HG03575 (cell line): ENCODE measurements around the gene KCNK4.
"Not testable (repeated sequence)": the region's sequence is repeated elsewhere in the genome, so short reads cannot be mapped to it uniquely, and the experiment has no call there.

Experiments used
- ATAC-seq: cut with Tn5 transposase; IDR thresholded peaks from one replicate; pipeline ENCODE4 v1.9.1; 2021; ENCODE audit not compliant: unreplicated experiment, insufficient number of reproducible peaks, low FRiP score; ENCODE audit errors: extremely low read depth

The KCNK4 gene

GRCh38 chr11:64291262-64291751, at the start of gene KCNK4:
TSS of gene KCNK4 (plus strand) at chr11:64291302. CDS start at chr11:64293019, 1,717 bp downstream.
- ATAC-seq: no peak

DNA sequence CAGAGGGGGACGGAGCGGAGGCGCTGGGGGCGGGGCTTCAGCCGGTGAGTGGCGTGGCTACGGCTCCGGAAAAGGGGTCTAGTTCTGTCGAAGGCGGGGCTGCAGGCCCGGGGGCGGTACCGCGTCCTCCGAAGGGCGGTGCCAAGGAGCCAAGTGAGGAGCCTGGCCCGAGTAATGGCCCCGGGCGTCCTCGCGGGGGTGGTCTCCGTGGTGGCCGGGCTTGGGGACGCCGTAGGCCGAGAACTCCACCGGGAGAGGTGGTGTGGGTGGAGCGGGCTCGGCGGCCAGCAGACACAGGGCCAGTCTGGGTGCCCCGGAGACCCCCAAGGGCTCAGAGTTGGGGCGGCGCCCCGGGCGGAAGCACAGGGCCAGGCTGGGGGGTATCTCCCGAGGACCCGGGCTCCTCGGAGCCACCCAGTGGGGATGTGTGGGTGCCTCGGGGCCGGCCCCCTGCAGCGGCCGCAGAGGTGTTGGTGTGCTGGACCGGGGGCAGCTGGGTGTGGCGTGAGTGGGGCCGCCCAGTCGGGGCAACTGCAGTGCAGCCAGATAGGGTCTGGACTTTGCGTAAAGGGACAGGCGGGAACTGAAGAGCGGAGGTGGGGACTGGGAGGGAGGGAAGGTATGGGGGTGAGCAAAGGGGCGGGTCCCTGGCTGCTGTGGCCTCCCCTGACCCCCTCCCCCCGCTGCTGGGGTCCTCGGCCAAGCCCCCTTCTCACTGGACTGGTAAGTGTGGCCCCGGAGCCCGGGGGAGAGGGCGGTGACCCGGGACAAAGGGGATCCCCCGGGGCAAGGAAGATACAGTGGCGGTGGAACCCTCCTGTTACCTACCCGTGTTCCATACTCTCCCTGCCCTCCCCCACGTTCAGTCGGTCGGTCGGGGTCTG, 49.4 kb upstream of the KCNK4 start:
- no peak for ATAC-seq

DNA sequence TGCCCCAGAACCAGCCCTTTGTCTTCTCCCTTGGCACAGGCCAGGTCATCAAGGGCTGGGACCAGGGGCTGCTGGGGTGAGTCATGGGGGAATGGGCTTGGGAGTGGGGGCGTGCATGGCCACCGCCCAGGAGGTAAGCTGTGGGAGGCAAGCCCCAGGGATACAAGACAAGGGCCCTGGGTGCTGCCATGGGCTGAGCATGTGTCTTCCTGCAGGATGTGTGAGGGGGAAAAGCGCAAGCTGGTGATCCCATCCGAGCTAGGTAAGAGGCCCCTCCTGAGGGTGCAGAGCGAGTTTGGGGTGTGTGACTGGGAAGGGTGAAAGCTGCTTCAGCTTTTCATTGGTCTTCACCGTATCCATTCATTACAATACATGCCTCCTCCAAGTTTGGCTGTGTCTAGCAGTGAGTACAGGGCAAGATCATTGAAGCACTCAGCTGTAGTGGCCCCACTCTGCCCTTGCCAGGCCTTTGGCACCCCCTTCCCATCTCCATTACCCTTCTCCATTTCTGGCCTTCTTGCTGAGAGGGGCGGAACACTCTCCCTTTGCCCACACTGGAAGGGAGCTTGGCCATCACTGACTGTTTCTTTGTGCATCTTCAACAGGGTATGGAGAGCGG, 47.8 kb upstream of the KCNK4 start:
- no peak for ATAC-seq

- ATAC-seq: no peak
Observed at GRCh38 chr11:64244107-64244506, 47.0 kb upstream of the KCNK4 start.

GRCh38 chr11:64244966-64245365, 46.1 kb upstream of the KCNK4 start:
- no peak for ATAC-seq

DNA sequence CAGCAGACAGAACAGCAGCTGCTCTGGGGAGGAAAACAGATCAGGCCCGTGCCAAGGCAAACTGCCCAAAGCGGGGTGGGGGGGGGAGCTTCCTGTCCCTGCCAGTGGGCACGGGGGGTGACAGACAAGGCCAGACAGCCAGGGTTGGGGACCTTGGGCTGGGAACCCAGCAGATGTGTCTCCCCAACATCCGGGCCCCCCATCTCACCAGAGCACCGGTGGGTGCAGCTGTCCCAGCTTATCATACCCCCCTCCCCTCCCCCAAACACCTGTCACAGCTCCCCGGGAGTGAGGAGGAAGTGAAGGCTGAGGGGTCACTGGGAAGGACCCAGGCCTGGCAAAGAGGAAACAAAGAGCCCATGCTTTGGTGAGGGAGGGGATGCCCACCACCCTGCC, 45.7 kb upstream of the KCNK4 start:
- ATAC-seq: no peak

DNA sequence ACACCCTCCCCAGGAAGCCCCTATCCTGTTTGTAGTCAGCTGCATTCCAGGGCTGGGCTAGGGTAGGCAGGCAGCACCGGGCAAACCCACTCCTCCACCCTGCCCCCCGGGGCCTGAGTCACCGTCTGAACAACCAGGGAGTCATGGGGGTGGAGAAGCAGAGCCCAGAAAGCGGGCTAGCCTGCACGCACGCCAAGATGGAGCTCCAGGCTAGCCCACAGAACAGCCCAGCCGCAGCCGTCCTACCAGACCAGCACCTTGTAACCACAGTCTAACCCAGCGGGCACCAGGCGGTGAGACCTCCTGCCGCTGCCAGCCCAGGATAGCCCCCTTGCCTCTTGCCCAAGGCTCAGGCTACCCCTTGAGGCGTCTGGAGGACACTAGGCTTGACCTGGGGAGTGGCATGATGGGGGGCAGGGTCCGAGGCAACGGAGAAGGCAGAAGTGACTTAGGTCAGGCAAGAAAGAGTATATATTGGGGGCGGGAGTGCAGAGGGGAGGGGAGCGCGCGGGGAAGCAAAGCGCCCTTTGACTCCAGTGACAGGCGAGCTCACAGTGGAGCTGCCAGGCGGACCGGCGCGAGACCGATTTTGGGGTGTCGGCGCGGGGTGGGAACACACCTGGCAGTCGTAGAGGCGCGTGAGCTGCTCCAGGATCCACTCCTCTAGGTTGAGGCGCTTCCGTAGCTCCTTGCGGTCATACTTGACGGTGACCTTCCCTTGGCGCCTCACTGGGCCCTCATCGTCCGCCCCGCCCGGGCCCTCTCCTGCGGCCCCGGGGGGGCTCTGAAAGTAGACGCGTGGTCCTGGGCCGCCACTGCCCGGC, 45.1 kb upstream of the KCNK4 start:
- ATAC-seq: no peak

DNA sequence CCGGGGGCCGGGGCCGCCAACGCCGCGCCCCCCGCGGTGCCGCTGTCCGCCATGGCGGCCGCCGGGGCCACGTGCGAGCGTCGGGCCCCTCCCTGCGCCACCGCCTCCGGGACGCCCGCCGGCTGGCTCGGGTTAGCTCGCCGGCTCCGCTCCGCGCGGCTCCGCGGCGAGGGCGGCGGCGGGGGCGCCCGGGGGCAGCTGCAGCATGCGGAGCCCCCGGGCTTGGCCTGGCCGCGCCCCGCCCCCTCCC, 44.6 kb upstream of the KCNK4 start:
- not testable (repeated sequence) for ATAC-seq

DNA sequence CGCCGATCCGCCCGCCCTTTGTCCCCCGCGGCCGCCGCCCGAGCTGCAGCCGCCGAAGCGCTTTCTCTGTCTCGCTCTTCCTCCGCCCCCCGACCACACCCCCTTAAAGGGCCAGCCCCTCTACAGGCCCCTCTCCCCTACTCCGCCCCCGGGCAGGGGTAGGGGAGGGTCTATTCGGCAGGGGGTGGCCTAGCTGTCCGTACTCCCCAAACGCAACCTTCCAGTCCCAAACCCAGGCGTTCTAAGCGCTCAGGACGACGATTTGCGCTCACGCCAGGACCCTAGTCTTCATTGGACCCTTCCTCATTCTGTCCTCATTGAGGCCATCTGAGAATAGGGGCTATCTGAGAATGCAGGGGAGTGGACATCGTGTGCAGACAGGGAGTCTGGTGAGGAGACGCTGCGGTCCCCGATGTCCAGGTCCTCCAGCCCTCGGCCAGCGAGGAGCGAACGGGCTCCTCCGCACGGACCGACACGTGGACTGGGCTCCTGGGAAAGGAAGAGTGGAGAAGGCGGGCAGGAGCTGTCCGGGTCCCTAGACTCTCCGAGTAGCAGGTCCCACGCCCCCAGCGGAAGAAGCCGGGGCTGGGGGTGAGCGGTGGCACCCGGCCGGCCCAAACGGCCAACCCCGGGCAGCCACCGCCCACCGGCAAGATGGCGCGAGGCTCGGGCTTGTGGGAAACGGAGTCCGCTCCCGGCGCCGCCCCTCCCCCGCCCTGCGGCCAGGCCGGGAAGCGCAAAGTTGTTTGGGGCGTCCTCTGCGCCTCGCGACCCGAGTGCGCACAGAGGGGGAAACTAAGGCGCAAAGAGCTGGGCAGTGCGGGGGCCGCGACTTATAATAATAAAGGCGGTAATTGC, 44.0 kb upstream of the KCNK4 start, which contains the start of gene PPP1R14B:
PPP1R14B (minus strand) TSS at position 73 of the 858 bp plus-strand sequence. CDS start 270 bp downstream, outside the sequence.
- ATAC-seq: no peak

DNA sequence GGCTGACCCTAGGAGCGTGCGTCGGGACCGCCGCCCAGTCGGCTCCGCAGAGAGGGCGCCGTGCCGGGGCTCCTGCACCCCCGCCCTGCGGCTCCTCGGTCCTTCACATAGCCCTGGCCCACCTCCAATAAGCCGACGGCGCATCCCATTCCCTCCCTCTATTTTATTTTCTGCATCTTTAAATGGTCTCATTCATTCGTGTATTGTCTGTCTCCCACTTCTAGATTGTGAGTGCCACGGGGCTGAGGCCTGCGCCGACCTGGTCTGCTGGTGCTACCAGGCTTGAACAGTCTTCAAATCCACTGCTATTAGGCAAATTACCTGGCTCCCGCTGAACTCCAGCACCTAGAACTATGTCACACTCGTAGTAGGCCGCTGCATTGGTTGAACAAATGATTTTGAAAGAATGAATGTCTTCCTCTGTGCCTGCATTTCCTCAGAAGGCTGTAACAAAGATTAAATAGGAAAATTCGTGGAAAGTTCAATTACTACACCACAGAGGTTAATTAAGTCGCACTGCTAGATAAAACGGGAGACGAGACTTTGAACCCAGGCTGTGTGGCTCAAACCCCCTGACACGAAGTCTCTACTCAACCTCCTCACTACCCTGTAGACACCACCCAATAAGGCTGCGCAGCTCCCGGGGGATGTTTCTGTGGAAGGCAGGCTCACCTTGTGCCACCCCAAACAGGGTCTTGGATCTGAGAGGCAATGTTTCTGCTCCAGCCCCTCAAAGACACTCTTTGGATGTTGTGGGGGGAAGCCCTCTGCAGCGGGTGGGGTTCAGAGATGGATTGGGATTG, 43.2 kb upstream of the KCNK4 start:
- ATAC-seq: no peak

GRCh38 chr11:64248578-64248977, 42.5 kb upstream of the KCNK4 start:
- ATAC-seq: no peak

GRCh38 chr11:64249038-64249437, 42.1 kb upstream of the KCNK4 start:
- ATAC-seq: no peak

- no peak for ATAC-seq
Observed at GRCh38 chr11:64249563-64250414, 41.3 kb upstream of the KCNK4 start.

DNA sequence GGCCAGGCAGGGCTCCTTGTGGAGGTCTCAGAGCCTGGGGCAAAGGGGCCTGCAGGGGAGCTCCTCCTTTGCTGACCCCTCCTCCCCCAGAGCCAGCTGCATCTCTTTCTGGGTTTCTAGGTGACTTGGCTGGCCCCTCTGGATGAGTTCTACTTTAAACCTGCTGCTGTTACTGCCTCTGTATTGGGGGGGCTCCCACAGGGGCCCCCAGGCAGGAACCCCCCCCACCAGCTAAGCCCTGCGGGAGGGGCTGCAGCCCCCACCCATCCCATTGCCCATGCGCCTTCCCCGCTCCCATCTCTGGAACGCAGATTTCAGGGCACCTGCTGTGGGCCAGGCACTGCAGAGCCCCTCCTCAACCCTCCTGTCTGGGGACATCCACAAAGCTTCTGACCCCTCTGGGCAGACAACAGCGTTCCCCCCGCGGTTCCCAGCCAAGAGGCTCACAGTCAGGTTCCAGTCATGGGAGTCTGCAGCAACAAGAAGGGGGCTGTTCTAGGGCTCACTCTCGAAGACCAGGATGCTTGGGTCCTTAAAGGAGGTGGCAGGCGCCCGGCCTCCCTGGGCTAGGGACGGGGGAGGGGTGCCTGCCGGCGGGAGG, 40.6 kb upstream of the KCNK4 start:
- ATAC-seq: no peak

DNA sequence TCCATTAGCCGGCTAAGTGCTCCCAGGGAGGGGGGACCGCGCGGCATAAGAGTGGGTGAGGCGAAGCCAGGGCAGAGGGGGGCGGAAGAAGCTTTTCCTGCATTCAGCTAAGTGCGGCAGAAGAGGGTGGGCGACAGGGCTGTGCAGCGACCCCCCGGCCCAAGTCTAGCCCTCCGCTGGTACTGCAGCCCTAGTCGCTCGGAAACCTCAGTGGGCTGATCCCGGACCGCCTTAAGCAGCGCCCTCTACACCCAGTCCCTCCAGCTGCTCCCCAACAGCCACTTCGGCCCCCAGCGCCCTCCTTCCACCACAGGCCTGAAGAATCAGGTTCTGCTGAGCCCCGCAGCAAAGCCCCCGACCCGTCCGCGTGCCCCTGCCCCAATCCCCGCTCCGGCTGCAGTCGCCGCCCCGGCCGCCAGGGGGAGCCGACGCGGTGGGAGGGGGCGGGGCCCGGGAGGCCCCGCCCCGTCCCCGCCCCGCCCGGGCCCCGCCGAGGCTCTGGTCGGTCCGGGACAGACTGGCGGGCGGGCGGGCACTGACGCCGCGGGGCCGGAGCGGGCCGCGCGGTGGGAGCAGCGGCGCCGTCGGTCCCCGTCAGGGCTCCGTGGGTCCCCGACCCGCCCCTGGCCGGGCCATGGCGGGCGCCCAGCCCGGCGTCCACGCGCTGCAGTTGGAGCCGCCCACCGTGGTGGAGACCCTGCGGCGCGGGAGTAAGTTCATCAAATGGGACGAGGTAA, 39.9 kb upstream of the KCNK4 start, which contains the start of gene PLCB3:
PLCB3 (plus strand) TSS at position 515 of the 737 bp plus-strand sequence; CDS start at position 635, 120 bp downstream.
- no peak for ATAC-seq

DNA sequence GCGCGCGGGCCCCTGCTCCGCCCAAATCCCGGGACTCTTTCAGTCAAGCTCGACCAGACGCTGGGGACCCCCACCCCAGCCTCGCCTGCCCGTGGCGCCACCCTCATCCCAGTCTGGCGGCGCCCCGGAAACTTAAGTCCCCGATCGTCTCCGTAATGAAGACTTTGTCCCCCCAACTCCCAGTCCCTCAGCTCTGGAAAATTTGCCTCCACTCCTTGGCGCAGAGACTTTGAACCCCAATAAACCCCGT, 39.4 kb upstream of the KCNK4 start:
- ATAC-seq: no peak
